ENCODE results near the gene SPARCL1.
A peak's percentile ranks its signal among the peaks of the same experiment; 100 is the strongest.
"Not testable (repeated sequence)": the region's sequence is repeated elsewhere in the genome, so short reads cannot be mapped to it uniquely, and the experiment has no call there.

Gene SPARCL1

GRCh38 chr4:87529187-87529586, at the start of gene SPARCL1:
SPARCL1 (minus strand) TSS chr4:87529376; CDS start chr4:87499574, 29,802 bp downstream.
- DNase-seq = no peak

- no peak for DNase-seq
Measured at GRCh38 chr4:87575983-87576382, 46.8 kb upstream of the SPARCL1 start.

GRCh38 chr4:87575408-87575807, 46.2 kb upstream of the SPARCL1 start:
- DNase-seq = no peak

- DNase-seq = no peak
Measured at GRCh38 chr4:87574996-87575395, 45.8 kb upstream of the SPARCL1 start.

GRCh38 chr4:87574376-87574775, 45.2 kb upstream of the SPARCL1 start:
- not testable (repeated sequence) for DNase-seq

- DNase-seq = no peak
Measured at GRCh38 chr4:87570290-87570805, 41.2 kb upstream of the SPARCL1 start.

- DNase-seq = no peak
Measured at GRCh38 chr4:87567191-87567590, 38.0 kb upstream of the SPARCL1 start.

- DNase-seq = no peak
Measured at GRCh38 chr4:87566276-87566675, 37.1 kb upstream of the SPARCL1 start.

- no peak for DNase-seq
Measured at GRCh38 chr4:87565746-87566145, 36.6 kb upstream of the SPARCL1 start.

- DNase-seq = no peak
Measured at GRCh38 chr4:87560802-87561201, 31.6 kb upstream of the SPARCL1 start.

GRCh38 chr4:87559090-87559837, 30.1 kb upstream of the SPARCL1 start:
- peak; percentile 49 for DNase-seq

- DNase-seq = no peak
Measured at GRCh38 chr4:87557348-87557747, 28.2 kb upstream of the SPARCL1 start.

- no peak for DNase-seq
Measured at GRCh38 chr4:87555773-87556619, 26.8 kb upstream of the SPARCL1 start.

- DNase-seq = no peak
Measured at GRCh38 chr4:87553182-87553581, 24.0 kb upstream of the SPARCL1 start.

GRCh38 chr4:87551361-87551760, 22.2 kb upstream of the SPARCL1 start:
- no peak for DNase-seq

GRCh38 chr4:87547016-87547708, 18.0 kb upstream of the SPARCL1 start:
- no peak for DNase-seq

GRCh38 chr4:87545052-87545451, 15.9 kb upstream of the SPARCL1 start:
- no peak for DNase-seq

- no peak for DNase-seq
Measured at GRCh38 chr4:87543835-87544461, 14.8 kb upstream of the SPARCL1 start.

- DNase-seq = no peak
Measured at GRCh38 chr4:87542734-87543312, 13.6 kb upstream of the SPARCL1 start.

- no peak for DNase-seq
Measured at GRCh38 chr4:87541956-87542709, 13.0 kb upstream of the SPARCL1 start.

GRCh38 chr4:87541521-87541920, 12.3 kb upstream of the SPARCL1 start:
- no peak for DNase-seq

All from stimulated activated CD4-positive, alpha-beta T cell treated with anti-CD3 and anti-CD28 coated beads, Interleukin-15, amount 100 ng/mL, for 24 hours (primary cell).